ENCODE measurements around the gene SHROOM3.

SHROOM3 gene

DNA sequence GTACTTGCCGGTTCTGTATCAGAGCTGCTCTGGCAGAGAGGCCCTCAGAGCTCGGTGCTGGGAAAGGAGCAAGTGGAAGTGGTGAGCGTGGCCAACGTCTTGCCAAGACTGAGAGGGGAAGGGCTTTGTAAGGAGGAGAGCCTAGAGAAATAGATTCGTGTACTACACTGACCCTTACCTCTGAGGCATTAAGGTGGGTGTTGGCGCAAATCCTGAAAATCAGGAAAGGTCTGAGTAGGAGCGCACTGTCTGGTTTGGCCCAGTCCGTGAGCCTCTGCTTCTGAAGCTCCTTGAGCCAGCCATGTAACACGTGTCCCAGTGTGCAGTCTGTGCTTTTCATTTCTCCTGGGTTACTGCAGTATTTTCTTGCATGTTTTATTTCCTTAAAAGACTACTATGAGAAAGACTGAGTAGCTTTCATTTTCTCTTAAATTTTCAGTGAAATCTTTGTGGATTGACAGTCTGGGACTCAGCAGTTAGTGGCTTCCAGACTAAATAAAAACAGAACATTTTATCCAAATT is 322.4 kb downstream of the SHROOM3 start:
- TF ChIP-seq, protein P1, sequence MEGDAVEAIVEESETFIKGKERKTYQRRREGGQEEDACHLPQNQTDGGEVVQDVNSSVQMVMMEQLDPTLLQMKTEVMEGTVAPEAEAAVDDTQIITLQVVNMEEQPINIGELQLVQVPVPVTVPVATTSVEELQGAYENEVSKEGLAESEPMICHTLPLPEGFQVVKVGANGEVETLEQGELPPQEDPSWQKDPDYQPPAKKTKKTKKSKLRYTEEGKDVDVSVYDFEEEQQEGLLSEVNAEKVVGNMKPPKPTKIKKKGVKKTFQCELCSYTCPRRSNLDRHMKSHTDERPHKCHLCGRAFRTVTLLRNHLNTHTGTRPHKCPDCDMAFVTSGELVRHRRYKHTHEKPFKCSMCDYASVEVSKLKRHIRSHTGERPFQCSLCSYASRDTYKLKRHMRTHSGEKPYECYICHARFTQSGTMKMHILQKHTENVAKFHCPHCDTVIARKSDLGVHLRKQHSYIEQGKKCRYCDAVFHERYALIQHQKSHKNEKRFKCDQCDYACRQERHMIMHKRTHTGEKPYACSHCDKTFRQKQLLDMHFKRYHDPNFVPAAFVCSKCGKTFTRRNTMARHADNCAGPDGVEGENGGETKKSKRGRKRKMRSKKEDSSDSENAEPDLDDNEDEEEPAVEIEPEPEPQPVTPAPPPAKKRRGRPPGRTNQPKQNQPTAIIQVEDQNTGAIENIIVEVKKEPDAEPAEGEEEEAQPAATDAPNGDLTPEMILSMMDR (IDR thresholded peaks at IDR 0.05; ENCODE audit: insufficient read depth, low read depth, low read length, missing control alignments): no peak
- DNase-seq (ENCODE audit: low read depth): no peak
- no peak overlapping the region for H3K4me3 ChIP-seq (ENCODE audit: low read depth, low read length)

DNA sequence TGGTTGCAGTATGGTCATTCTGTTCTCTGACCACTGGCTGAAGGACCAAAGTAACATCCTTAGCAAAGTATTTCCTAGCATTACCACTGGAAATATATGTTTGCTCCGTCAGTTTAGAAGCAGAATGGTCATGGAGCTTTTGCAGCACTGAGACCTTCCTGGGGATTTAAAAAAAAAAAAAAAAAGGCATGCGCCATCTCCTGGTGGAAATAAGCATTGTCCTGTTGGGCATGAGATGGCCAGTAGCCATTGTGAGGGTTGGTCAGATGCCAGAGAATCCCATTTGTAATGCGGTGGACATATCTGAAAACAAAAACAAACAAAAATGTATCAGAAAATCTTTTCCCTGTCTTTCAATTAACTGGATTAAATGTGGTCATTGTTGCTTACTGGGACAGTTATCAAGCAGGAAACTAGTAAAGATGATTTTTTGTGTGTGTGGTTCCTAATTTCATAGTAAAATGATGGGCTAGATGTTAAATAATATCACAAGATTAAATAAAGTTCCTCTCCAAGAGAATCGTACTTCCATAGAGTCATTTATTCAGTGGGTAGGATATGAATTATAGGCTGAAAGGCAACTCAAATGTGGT is 323.4 kb downstream of the SHROOM3 start:
- no peak overlapping the region for H3K4me3 ChIP-seq (ENCODE audit: low read depth, low read length)
- TF ChIP-seq, protein P1 (IDR thresholded peaks at IDR 0.05; ENCODE audit: insufficient read depth, low read depth, low read length, missing control alignments): peak; percentile 62
- DNase-seq (ENCODE audit: low read depth): peak; percentile 53

GRCh38 chr4:76758996-76759395 is 324.0 kb downstream of the SHROOM3 start:
- TF ChIP-seq, protein P1 (IDR thresholded peaks at IDR 0.05; ENCODE audit: insufficient read depth, low read depth, low read length, missing control alignments): no peak
- peak; percentile 51 for DNase-seq (ENCODE audit: low read depth)
- no peak overlapping the region for H3K4me3 ChIP-seq (ENCODE audit: low read depth, low read length)

DNA sequence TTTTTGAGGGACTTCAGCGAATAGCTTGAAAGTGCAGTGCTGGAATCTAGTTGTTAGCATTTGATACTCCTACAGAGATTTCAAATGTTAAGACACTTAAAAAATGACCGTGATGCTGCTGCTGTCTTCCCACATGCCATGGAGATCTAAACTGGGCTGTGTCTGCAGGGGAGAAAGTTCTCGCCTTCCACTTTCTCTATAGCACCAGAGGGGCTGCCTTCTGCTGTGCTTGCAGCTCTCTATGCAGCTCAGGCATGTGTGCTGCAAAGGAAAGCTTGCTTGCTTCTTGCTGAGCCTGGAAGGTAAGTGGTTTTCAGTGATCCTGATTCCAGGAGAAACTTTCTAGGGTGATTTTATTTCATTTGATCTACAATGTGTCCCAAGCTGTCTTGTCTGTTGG is 325.2 kb downstream of the SHROOM3 start:
- TF ChIP-seq, protein P1 (IDR thresholded peaks at IDR 0.05; ENCODE audit: insufficient read depth, low read depth, low read length, missing control alignments): no peak
- no peak overlapping the region for H3K4me3 ChIP-seq (ENCODE audit: low read depth, low read length)
- no peak for DNase-seq (ENCODE audit: low read depth)

GRCh38 chr4:76762137-76763130 is 327.4 kb downstream of the SHROOM3 start:
- no peak for DNase-seq (ENCODE audit: low read depth)
- TF ChIP-seq, protein P1 (IDR thresholded peaks at IDR 0.05; ENCODE audit: insufficient read depth, low read depth, low read length, missing control alignments): no peak
- H3K4me3 ChIP-seq (ENCODE audit: low read depth, low read length): no peak overlapping the region

GRCh38 chr4:76764251-76764650 is 329.2 kb downstream of the SHROOM3 start:
- TF ChIP-seq, protein P1 (IDR thresholded peaks at IDR 0.05; ENCODE audit: insufficient read depth, low read depth, low read length, missing control alignments): no peak
- DNase-seq (ENCODE audit: low read depth): no peak
- no peak overlapping the region for H3K4me3 ChIP-seq (ENCODE audit: low read depth, low read length)
